HCT116 (cell line): ENCODE measurements around the gene SGIP1. TPM values are rescaled to one million over a fixed set of nuclear protein-coding genes. Genes with fewer than 3 reads are reported as not detected.
"Not testable (repeated sequence)": the region's sequence is repeated elsewhere in the genome, so short reads cannot be mapped to it uniquely, and the experiment has no call there.

Experiments
- ATAC-seq: fragments of 200-7000 bp; cut with Tn5 transposase; 2 replicates; pipeline ENCODE4 v1.9.1; 2020; ENCODE audit warnings: mild to moderate bottlenecking, moderate library complexity
- BruUV-seq: library from RNA; stranded (reverse); fragments of 400-500 nt; replicated peaks from 2 replicates; lab custom pipeline; 2021; lab: Mats Ljungman, UMichigan
- CTCF ChIA-PET: fragments of 300-600 bp; sonication (Branson Sonifier 250); formaldehyde crosslinking; loops from one replicate; lab custom pipeline; 2021; ENCODE audit warnings: antibody characterized with exemption; lab: Charles Lee
- POLR2A ChIA-PET: fragments of 300-600, 350-600 bp; sonication (Branson Sonifier 250); formaldehyde crosslinking; loops from one replicate; lab custom pipeline; 2021; ENCODE audit warnings: antibody characterized with exemption; lab: Charles Lee
- RAD21 ChIA-PET, 2 experiments: fragments of 300-600 bp; sonication (Branson Sonifier 250); formaldehyde crosslinking; loops; one replicate each; lab custom pipeline; 2023; ENCODE audit warnings: low total read pairs in 2 of 2; ENCODE audit not compliant: uncharacterized antibody in 2 of 2, unreplicated experiment in 2 of 2, low non-redundant PET in 1 of 2; lab: Charles Lee
- DNase-seq: peaks from one replicate; pipeline ENCODE4 v3.0.0-alpha.2; 2010; ENCODE audit warnings: low read depth, low spot score
- H2AFZ ChIP-seq: fragments of 200-600 bp; shearing (Covaris generic), sonication (generic); 2 replicates; pipeline ENCODE4 v1.6.1; 2017; ENCODE audit warnings: low read depth, mixed run types, mixed read lengths, antibody characterized with exemption, low read length; ENCODE audit not compliant: poor library complexity, severe bottlenecking
- H3K27ac ChIP-seq: 2 replicates; pipeline ENCODE4 v1.5.1; 2012; ENCODE audit warnings: low read depth, low read length
- H3K27me3 ChIP-seq: fragments of 200-600 bp; sonication (generic); 2 replicates; pipeline ENCODE4 v1.6.1; 2016; ENCODE audit warnings: mixed run types, low read length, mixed read lengths; ENCODE audit not compliant: insufficient read depth
- H3K36me3 ChIP-seq, 2 experiments: fragments of 200-500 bp in 1 of 2; fragments of 200-600 bp in 1 of 2; sonication (Bioruptor generic) in 1 of 2; sonication (generic) in 1 of 2; 2 replicates each; pipeline versions ENCODE4 v1.5.1 to v1.6.1; 2014 to 2016; ENCODE audit warnings: low read length in 2 of 2, inconsistent platforms in 1 of 2, mixed read lengths in 1 of 2, mixed run types in 1 of 2; ENCODE audit not compliant: insufficient read depth in 2 of 2, control insufficient read depth in 1 of 2
- H3K4me1 ChIP-seq, 2 experiments: fragments of 200-600 bp in 1 of 2; sonication (generic) in 1 of 2; 2 replicates each; pipeline versions ENCODE4 v1.5.1 to v1.6.1; 2012 to 2017; ENCODE audit warnings: low read length in 2 of 2, inconsistent platforms in 1 of 2, mild to moderate bottlenecking in 1 of 2, mixed read lengths in 1 of 2, mixed run types in 1 of 2, moderate library complexity in 1 of 2; ENCODE audit not compliant: insufficient read depth in 2 of 2, control insufficient read depth in 1 of 2
- H3K4me2 ChIP-seq: fragments of 200-600 bp; sonication (generic); 2 replicates; pipeline ENCODE4 v1.6.1; 2017; ENCODE audit warnings: mixed run types, low read length, mixed read lengths
- H3K4me3 ChIP-seq, 2 experiments: fragments of 200-600 bp in 1 of 2; sonication (generic) in 1 of 2; replicated peaks in 1 of 2; 2 replicates each; pipeline ENCODE4 v1.5.1; 2011 to 2016; ENCODE audit warnings: low read length in 2 of 2, control low read depth in 1 of 2, low read depth in 1 of 2, mild to moderate bottlenecking in 1 of 2, mixed read lengths in 1 of 2, mixed run types in 1 of 2
- H3K79me2 ChIP-seq: fragments of 200-600 bp; sonication (generic); 2 replicates; pipeline ENCODE4 v1.6.1; 2017; ENCODE audit warnings: mild to moderate bottlenecking, mixed run types, low read length, moderate library complexity, mixed read lengths; ENCODE audit not compliant: insufficient read depth
- H3K9ac ChIP-seq: fragments of 200-600 bp; sonication (generic); 2 replicates; pipeline ENCODE4 v1.6.1; 2016; ENCODE audit warnings: low read length, mixed read lengths
- H3K9me2 ChIP-seq: fragments of 200-600 bp; sonication (generic), shearing (Covaris generic); 2 replicates; pipeline ENCODE4 v1.6.1; 2017; ENCODE audit warnings: mixed run types, mild to moderate bottlenecking, moderate library complexity; ENCODE audit not compliant: insufficient read depth
- H3K9me3 ChIP-seq, 2 experiments: fragments of 200-500 bp in 1 of 2; fragments of 200-600 bp in 1 of 2; sonication (Bioruptor generic) in 1 of 2; sonication (generic) in 1 of 2; 2 replicates each; pipeline ENCODE4 v1.6.1; 2014 to 2017; ENCODE audit warnings: low read length in 2 of 2, mixed read lengths in 2 of 2, inconsistent platforms in 1 of 2, low read depth in 1 of 2, mild to moderate bottlenecking in 1 of 2, mixed run types in 1 of 2, moderate library complexity in 1 of 2; ENCODE audit not compliant: control insufficient read depth in 1 of 2, insufficient read depth in 1 of 2
- H4K20me1 ChIP-seq: fragments of 200-600 bp; sonication (generic), shearing (Covaris generic); 2 replicates; pipeline ENCODE4 v1.6.1; 2017; ENCODE audit warnings: mixed run types, mild to moderate bottlenecking, moderate library complexity; ENCODE audit not compliant: insufficient read depth
- POLR2A ChIP-seq: IDR thresholded peaks from 2 replicates; pipeline ENCODE4 v1.7.0; 2011; ENCODE audit warnings: borderline replicate concordance; ENCODE audit not compliant: insufficient read depth, insufficient read length; ENCODE audit errors: extremely low read depth
- intact Hi-C: fragments of 100-400 bp; cut with micrococcal nuclease; formaldehyde crosslinking; loops from 2 replicates; pipeline ENCODE4 v1.10.0; 2022
- microRNA-seq: library from miRNA; unstranded; fragments of <30 nt; microRNA quantifications from one replicate; pipeline ENCODE4, GENCODE V29; 2016; ENCODE audit warnings: borderline number of aligned reads
- total RNA-seq: library from RNA; stranded (reverse); gene quantifications from one replicate; pipeline ENCODE4 v1.2.1, GENCODE V29; 2021; ENCODE audit not compliant: unreplicated experiment
- TF ChIP-seq, protein P1 (sequence below), 3 experiments: fragments of 200-600 bp in 1 of 3; sonication (generic) in 1 of 3; IDR thresholded peaks in 2 of 3; conservative IDR thresholded peaks in 1 of 3; 2 replicates each; pipeline ENCODE4 v1.5.1; 2012 to 2017; ENCODE audit warnings: low read depth in 2 of 3, low read length in 2 of 3, antibody characterized with exemption in 1 of 3, borderline replicate concordance in 1 of 3, control low read depth in 1 of 3, mild to moderate bottlenecking in 1 of 3, mixed read lengths in 1 of 3, mixed run types in 1 of 3, moderate library complexity in 1 of 3; ENCODE audit not compliant: insufficient read depth in 1 of 3

Gene SGIP1
- total RNA-seq, 1 experiment from 2014 or later, result 0.15 TPM

GRCh38 chr1:66791621-66792610, 258.0 kb downstream of the SGIP1 start (continued):
- TF ChIP-seq, protein P1, sequence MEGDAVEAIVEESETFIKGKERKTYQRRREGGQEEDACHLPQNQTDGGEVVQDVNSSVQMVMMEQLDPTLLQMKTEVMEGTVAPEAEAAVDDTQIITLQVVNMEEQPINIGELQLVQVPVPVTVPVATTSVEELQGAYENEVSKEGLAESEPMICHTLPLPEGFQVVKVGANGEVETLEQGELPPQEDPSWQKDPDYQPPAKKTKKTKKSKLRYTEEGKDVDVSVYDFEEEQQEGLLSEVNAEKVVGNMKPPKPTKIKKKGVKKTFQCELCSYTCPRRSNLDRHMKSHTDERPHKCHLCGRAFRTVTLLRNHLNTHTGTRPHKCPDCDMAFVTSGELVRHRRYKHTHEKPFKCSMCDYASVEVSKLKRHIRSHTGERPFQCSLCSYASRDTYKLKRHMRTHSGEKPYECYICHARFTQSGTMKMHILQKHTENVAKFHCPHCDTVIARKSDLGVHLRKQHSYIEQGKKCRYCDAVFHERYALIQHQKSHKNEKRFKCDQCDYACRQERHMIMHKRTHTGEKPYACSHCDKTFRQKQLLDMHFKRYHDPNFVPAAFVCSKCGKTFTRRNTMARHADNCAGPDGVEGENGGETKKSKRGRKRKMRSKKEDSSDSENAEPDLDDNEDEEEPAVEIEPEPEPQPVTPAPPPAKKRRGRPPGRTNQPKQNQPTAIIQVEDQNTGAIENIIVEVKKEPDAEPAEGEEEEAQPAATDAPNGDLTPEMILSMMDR (IDR thresholded peaks at IDR 0.05 in 2 of 3, conservative IDR thresholded peaks at IDR 0.05 in 1 of 3; ENCODE audit: borderline replicate concordance in 1 of 3, insufficient read depth in 1 of 3, low read depth in 2 of 3, low read length in 2 of 3), result no peak
- TF ChIP-seq POLR2A, result no peak
- TF ChIP-seq, all 23 proteins: peak for 0

- H3K27ac ChIP-seq, RAD21 ChIA-PET, POLR2A ChIA-PET, CTCF ChIA-PET, H3K9me3 ChIP-seq, BruUV-seq, H2AFZ ChIP-seq, H3K36me3 ChIP-seq, ATAC-seq, H4K20me1 ChIP-seq, H3K4me1 ChIP-seq, H3K4me2 ChIP-seq, H3K9me2 ChIP-seq, H3K9ac ChIP-seq, H3K27me3 ChIP-seq, intact Hi-C loops, H3K79me2 ChIP-seq, H3K4me3 ChIP-seq, DNase-seq: not testable (repeated sequence)
Measured at GRCh38 chr1:66795839-66796238, 261.9 kb downstream of the SGIP1 start.

Small RNA genes lying within 50 kb of the gene (microRNA-seq; reads per million reads assigned to microRNA genes)
- gene MIR3117, result not detected

Other genes with a start within 250 kb of the SGIP1 start
- not detected for gene DYNLT5, start 218.3 kb downstream of the SGIP1 start, total RNA-seq